ENCODE measurements around the gene BASP1. TPM values are rescaled to one million over a fixed set of nuclear protein-coding genes. Genes with fewer than 3 reads are reported as not detected.

BASP1 gene
- total and polyA plus RNA-seq, 10 of the 15 experiments (the other 5 are each of a cell fraction or from before 2014, with no cell fraction given), result 27.3 to 190 (median 102) TPM

- no peak overlapping the region for H3K27ac ChIP-seq (ENCODE audit: control insufficient read depth, insufficient read depth)
- SMC1A ChIA-PET (ENCODE audit: uncharacterized antibody, unreplicated experiment), result interaction anchor here (0.7 to 5.0 kb wide), 18 partner anchors 8 to 69 kb away, joined by 3 to 27 read pairs (median 4); partner anchors contain the start of gene BASP1
Measured at GRCh38 chr5:17283121-17283415, 65.6 kb downstream of the BASP1 start.

GRCh38 chr5:17287501-17288155 is 70.2 kb downstream of the BASP1 start:
- in situ Hi-C loops (cut with MboI) (no loop called here), intact Hi-C loops (cut with micrococcal nuclease; ENCODE audit: unreplicated experiment) (no loop called here)
- no TSS peak for BruUV-seq (replicated peaks)
- peaks cover 2% of the 10 kb centered on the region; the same call in 1 of the 3 replicates for H3K9me3 ChIP-seq (replicated peaks; ENCODE audit: control insufficient read depth, insufficient read depth, low read length)
- ChIA-PET SMC1A (ENCODE audit: uncharacterized antibody, unreplicated experiment) (no interaction called here), POLR2A (no interaction called here), CTCF (no interaction called here), RAD21 (ENCODE audit: unreplicated experiment) (interaction anchor here (0.9 kb wide), 1 partner anchor 8 kb away, joined by 3 read pairs; no protein-coding TSS in a partner anchor)
- no peak overlapping the region for H3K9ac ChIP-seq (ENCODE audit: control insufficient read depth, insufficient read depth, low read length)
- no peaks in the 10 kb centered on the region for H3K79me2 ChIP-seq (ENCODE audit: control insufficient read depth, insufficient read depth, low read length)
- no peaks in the 10 kb centered on the region for H3K27me3 ChIP-seq (replicated peaks in 1 of 2; ENCODE audit: control insufficient read depth in 2 of 2, insufficient read depth in 2 of 2, low read length in 1 of 2)
- ATAC-seq, result no peak
- no peaks in the 10 kb centered on the region for H3K36me3 ChIP-seq (ENCODE audit: control insufficient read depth in 2 of 2, insufficient read depth in 2 of 2, low read length in 1 of 2)
- no peak overlapping the region for H2AFZ ChIP-seq (ENCODE audit: control insufficient read depth, low read depth, low read length)
- H4K20me1 ChIP-seq (ENCODE audit: control insufficient read depth, insufficient read depth), result no peaks in the 10 kb centered on the region
- H3K4me1 ChIP-seq (ENCODE audit: control insufficient read depth, insufficient read depth, low read length), result 0 out of 2 replicates have a peak, but pooled peaks cover 4% of the 10 kb centered on the region
- no peak for DNase-seq (ENCODE audit: low read depth, low spot score)
- H3K27ac ChIP-seq (ENCODE audit: control insufficient read depth, insufficient read depth), result no peak overlapping the region
- FAIRE-seq, result no peak
- whole genome bisulfite sequencing (ENCODE audit: insufficient coverage, insufficient replicate concordance, low lambda C conversion rate, missing lambda C conversion rate), result 52% methylated on average over 4 of the region's 4 CpGs
- no peak overlapping the region for H3K4me2 ChIP-seq (ENCODE audit: control insufficient read depth, insufficient read depth)
- no peak overlapping the region for H3K4me3 ChIP-seq
- no peak for TF ChIP-seq BCL11A (IDR thresholded peaks at IDR 0.05; ENCODE audit: low read depth, low read length)
- TF ChIP-seq HDAC2 (IDR thresholded peaks at IDR 0.05), result no peak
- no peak for TF ChIP-seq RB1 (IDR thresholded peaks at IDR 0.05; ENCODE audit: borderline replicate concordance)
- TF ChIP-seq WRNIP1 (IDR thresholded peaks at IDR 0.05; ENCODE audit: borderline replicate concordance, low read depth, low read length), result no peak
- TF ChIP-seq PKNOX1 (IDR thresholded peaks at IDR 0.05), result no peak
- no peak for TF ChIP-seq RAD21 (IDR thresholded peaks at IDR 0.05; ENCODE audit: insufficient read depth, low read depth, low read length)
- TF ChIP-seq NFIC (IDR thresholded peaks at IDR 0.05; ENCODE audit: low read depth, low read length), result no peak
- TF ChIP-seq ZNF24 (IDR thresholded peaks at IDR 0.05), result no peak
- TF ChIP-seq POU2F2 (IDR thresholded peaks at IDR 0.05; ENCODE audit: borderline replicate concordance, low read depth, low read length), result no peak
- no peak for TF ChIP-seq DPF2 (IDR thresholded peaks at IDR 0.05)

More at GRCh38 chr5:17283121-17283415, 65.6 kb downstream of the BASP1 start:
- Histone ChIP-seq H3K9me3 (replicated peaks; ENCODE audit: control insufficient read depth, insufficient read depth, low read length) (peaks cover 2% of the 10 kb centered on the region; the same call in 1 of the 3 replicates), H3K36me3 (ENCODE audit: control insufficient read depth in 2 of 2, insufficient read depth in 2 of 2, low read length in 1 of 2) (no peaks in the 10 kb centered on the region), H3K27me3 (replicated peaks in 1 of 2; ENCODE audit: control insufficient read depth in 2 of 2, insufficient read depth in 2 of 2, low read length in 1 of 2) (no peaks in the 10 kb centered on the region), H3K4me1 (ENCODE audit: control insufficient read depth, insufficient read depth, low read length) (peaks cover 15% of the 10 kb centered on the region), H4K20me1 (ENCODE audit: control insufficient read depth, insufficient read depth) (no peaks in the 10 kb centered on the region), H3K9ac (ENCODE audit: control insufficient read depth, insufficient read depth, low read length) (no peak overlapping the region), H3K79me2 (ENCODE audit: control insufficient read depth, insufficient read depth, low read length) (no peaks in the 10 kb centered on the region), H3K4me2 (ENCODE audit: control insufficient read depth, insufficient read depth) (0 out of 2 replicates have a peak overlapping the region, but pooled peaks have one; percentile 17), H3K4me3 (no peak overlapping the region), H2AFZ (ENCODE audit: control insufficient read depth, low read depth, low read length) (no peak overlapping the region)
- intact Hi-C loops (cut with micrococcal nuclease; ENCODE audit: unreplicated experiment) (no loop called here), in situ Hi-C loops (cut with MboI) (loop anchor here (5.0 kb wide), 2 partner anchors 34 to 61 kb away; no protein-coding TSS in a partner anchor)
- 22% methylated on average over 2 of the region's 2 CpGs for WGBS (ENCODE audit: insufficient coverage, insufficient replicate concordance, low lambda C conversion rate, missing lambda C conversion rate)
- FAIRE-seq (no peak), DNase-seq (ENCODE audit: low read depth, low spot score) (no peak), ATAC-seq (no peak)
- no peak for TF ChIP-seq KLF5 (IDR thresholded peaks at IDR 0.05; ENCODE audit: partially characterized antibody)
- peak in 1 of 2 experiments; percentile 7; a peak in 1 of 4 replicates for TF ChIP-seq ETV6 (conservative IDR thresholded peaks at IDR 0.05 in 1 of 2, IDR thresholded peaks at IDR 0.05 in 1 of 2; ENCODE audit: borderline replicate concordance in 1 of 2, low read depth in 1 of 2)
- TF ChIP-seq, protein P1, sequence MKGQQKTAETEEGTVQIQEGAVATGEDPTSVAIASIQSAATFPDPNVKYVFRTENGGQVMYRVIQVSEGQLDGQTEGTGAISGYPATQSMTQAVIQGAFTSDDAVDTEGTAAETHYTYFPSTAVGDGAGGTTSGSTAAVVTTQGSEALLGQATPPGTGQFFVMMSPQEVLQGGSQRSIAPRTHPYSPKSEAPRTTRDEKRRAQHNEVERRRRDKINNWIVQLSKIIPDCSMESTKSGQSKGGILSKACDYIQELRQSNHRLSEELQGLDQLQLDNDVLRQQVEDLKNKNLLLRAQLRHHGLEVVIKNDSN (IDR thresholded peaks at IDR 0.05; ENCODE audit: borderline replicate concordance, extremely low read length, insufficient read depth, low read depth, low read length), result no peak
- ChIA-PET CTCF (interaction anchor here (0.6 to 2.0 kb wide), 9 partner anchors 10 to 173 kb away, joined by 3 to 7 read pairs (median 3); no protein-coding TSS in a partner anchor), POLR2A (interaction anchor here (0.7 to 5.5 kb wide), 6 partner anchors 13 to 65 kb away, joined by 3 to 28 read pairs (median 4); no protein-coding TSS in a partner anchor), RAD21 (ENCODE audit: unreplicated experiment) (interaction anchor here (1.0 to 6.9 kb wide), 7 partner anchors 27 to 67 kb away, joined by 3 to 53 read pairs (median 12); partner anchors contain the start of gene BASP1)
- no TSS peak for BruUV-seq (replicated peaks)
